Stimulated activated CD4-positive, alpha-beta T cell treated with anti-CD3 and anti-CD28 coated beads, TNF-alpha, amount 100 ng/mL, for 1 hour (primary cell): ENCODE data around the gene IL16.

Experiments used
- DNase-seq, 3 donors: peaks; one replicate each; pipeline ENCODE4 v3.0.0-alpha.2; 2020; ENCODE audit warnings: low read depth in 3 of 3, low spot score in 1 of 3

Gene IL16

DNA sequence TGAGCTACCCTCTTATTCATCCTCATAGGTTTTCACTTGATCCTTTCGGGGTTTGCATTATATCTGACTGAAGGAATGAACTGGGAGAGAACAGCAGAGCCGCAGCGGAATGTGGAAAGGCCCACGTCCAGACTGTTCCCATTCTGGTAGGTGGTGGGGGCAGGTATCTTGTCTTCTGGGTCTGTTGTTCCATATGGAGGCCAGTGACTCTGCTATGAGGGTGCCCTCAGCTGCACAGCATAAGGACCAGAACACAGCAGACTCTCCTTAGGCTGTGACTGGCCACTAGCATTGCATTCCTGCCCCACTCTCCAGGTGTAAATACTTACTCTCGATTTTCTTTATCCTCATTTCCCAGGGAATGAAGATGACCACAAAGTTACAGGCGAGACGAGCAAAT, 165.2 kb downstream of the IL16 start:
- no peak for DNase-seq

DNA sequence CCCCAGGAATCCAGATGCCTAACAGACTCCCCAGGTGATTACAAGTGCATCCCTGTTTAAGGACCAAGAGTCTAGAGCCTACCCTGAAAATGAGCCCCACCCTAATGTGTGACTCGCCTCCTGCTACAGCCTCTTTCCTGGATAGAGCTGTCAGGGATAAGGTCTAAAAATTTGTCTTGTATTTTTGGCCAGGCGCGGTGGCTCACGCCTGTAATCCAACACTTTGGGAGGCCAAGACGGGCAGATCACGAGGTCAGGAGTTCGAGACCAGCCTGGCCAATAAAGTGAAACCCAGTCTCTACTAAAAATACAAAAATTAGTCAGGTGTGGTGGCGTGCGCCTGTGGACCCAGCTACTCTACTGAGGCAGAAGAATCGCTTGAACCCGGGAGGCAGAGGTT, 166.1 kb downstream of the IL16 start:
- no peak for DNase-seq

- no peak for DNase-seq
Measured at GRCh38 chr15:81363276-81363675, 166.6 kb downstream of the IL16 start.
